ENCODE measurements around the gene CPED1.

- TF ChIP-seq CTCF (conservative IDR thresholded peaks at IDR 0.05; ENCODE audit: low read depth, low read length) (no peak), EZH2phosphoT487 (IDR thresholded peaks at IDR 0.05; ENCODE audit: borderline replicate concordance, low read length) (no peak)
Observed at GRCh38 chr7:120998520-120998919, 10.0 kb downstream of the CPED1 start.

Data from PC-3 (cell line).